GM21381 (cell line): ENCODE results near the gene CMC2.

ENCODE experiments used
- ATAC-seq: cut with Tn5 transposase; IDR thresholded peaks from one replicate; pipeline ENCODE4 v1.9.1; 2021; ENCODE audit warnings: mild to moderate bottlenecking, moderate library complexity; ENCODE audit not compliant: unreplicated experiment

Gene CMC2

DNA sequence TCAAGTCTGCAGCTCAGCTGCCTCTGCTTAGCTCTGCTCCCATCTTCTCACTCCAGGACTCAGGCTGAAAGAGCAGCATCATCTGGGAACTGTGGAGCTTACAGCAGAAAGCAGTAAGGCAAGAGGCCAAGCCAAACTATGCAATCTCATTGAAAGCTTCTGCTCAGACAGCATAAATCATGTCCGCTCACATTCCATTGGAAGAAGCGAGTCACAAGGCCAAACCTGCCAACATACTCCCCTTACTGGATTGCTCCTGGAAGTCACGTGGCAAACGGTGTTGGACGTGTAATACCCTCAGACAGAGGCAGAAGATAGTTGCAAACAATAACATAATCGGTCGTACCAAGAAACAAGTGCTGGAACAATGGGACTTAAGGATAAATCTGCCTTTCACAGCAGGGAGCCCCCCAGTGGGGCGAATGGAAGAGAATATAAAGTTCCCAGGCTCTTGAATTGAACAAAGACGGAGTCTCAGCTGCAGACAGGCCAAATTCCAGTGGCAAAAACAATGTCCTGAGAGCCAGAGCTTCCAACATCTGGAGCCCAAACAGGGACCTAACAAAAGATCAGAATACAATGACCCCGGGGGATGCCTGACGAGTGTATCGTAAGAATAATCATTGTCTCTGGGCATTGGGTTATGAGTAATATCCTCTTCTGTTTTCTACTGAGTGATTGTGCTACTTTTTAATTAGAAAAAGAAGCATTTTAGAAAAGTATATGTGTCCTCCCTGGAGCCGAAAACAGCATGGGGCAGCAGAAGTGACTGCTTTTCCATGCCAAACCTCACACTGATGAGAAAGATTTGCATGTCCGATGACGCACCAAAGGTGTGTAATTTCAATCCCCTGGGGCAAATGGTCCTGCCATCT lies 68.4 kb downstream of the CMC2 start:
- no peak for ATAC-seq

DNA sequence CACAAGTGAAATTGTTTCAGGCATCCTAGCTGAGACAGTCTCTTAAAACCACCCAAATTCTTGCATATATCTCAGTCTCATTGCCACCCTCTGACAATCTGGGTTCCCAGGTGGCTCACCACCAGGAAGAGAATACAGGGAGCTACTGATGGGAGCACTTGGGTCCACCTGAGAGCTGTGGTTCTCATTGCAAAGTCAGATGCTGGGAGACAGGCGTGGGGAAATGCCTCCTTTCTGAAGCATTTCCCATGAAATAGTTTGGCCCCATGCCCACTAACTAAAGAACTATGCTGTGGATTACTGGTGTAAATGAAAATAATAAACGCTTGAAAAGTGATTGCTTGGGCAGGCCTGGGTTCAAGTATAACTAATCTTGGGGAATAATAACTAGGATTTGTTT lies 70.3 kb downstream of the CMC2 start:
- ATAC-seq, result no peak

DNA sequence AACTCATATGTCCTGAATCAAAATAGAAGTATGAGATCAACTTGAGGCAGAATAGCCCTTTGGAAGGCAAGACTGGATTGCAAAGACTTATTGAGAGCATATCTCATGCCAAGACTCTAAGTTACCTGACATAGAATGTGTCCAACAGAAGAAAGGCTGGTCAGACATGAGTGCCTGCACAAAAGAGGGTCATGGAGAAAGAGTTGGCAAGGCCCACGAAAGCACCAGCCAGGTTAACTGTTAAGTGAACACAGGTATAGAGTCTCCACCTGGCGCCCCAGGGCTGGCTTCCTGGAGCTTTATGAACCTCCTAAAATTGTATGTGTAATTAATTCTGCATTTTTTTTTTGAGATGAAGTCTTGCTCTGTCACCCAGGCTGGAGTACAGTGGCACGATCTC lies 71.0 kb downstream of the CMC2 start:
- ATAC-seq, result no peak

DNA sequence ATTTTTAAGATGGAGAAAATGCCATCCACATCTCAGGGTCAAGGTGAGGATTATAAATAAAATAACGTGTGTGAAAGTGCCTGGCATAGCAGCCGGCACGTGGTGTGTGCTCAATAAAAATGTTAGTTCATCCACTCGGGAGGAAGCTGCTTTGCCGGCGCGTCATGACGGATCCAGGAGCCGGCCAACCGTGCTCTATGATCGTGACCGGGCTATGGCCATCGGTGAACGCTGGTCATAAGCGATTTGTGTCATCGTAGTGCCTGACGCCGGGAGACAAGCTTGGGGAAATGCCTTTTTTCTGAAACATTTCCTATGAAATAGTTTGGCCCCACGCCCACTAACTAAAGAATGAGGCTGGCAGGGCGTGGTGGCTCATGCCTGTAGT lies 74.0 kb downstream of the CMC2 start:
- no peak for ATAC-seq

DNA sequence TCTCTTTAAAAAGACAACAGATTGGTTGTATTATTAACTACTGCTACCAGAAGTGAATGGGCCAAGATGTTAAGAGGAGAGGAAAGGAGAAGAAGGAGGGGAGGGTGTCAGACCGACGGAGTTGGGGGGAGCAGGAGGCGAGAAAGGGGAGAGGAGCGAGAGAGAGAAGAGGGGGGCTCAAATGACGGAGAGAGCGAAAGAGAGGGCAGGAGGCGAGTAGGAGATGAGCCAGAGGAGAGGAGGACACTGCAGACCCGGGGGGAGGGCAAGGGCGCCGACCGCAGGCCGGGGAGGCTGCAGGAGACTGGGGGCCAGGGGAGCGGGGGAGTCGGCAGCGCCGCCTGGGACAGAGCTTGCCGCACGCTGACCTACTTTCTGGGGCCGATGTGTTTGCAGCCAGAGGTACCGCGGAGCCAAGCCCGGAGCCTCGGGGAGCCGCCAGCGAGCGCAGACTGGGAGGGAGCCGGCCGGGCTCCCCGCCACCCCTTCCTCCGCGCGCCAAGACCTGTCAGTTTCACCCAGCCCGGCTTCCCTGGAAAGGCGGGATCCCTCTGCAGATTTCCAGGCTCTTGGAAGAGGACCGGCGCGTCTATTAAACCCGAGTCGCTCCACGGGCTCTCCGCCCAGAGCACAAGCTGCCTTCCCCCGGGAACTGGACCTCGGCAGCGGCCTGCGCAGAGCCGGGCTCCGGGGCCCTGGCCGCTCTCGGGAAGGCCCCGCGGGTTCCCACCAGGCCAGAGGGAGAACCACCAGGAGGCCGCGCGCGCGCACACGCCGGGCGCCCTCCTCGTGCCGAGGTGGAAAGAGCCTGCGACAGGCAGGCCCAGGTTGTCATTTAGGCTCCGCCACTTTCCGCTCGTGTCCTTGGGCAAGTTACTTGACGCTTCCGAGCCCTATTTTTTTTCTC lies 74.6 kb downstream of the CMC2 start:
- ATAC-seq, result no peak

DNA sequence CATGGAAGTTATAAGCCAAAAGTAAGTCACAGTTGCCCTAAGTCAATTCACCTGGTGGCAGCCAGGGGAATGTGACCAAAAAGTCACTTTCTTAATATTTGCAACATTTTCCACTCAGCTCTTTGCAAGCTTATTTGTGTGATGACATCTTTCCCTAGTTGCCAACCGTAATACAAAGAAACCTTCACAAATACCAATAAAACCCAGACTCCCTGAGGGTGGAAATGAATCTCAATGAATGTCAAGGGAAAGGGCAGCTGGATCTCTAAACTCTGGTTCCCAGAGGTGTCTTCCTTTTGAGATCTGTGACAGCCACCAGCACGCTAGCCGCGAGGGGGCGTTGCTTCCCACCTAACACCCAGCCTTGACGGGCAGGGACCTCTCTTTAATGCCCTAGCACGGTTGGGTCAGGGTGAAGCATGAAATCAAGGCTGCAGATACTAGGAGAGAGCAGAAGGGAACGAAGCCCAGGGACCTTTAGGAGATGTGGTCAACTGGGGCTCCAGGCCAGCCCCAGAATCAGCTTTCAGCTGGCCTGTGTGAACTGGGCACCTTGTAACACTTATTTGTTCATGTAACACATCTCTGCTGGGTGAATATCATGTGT lies 82.2 kb downstream of the CMC2 start:
- ATAC-seq, result no peak

DNA sequence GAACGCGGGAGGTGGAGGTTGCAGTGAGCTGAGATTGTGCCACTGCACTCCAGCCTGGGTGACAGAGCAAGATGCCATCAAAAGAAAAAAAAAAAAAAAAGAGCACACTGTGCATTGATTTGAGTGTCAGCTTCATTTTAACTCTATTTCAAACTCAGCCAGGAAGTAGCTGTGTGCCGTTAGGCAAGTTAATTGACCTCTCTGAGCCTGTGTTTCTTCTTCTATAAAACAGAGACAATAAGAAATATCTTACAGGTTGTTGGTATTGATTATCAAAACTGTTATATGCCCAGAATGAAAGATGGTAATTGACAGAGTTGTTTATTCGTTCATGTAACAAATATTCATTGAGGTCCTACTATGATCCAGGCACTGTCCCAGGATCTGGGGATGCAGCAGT lies 83.3 kb downstream of the CMC2 start:
- ATAC-seq, result no peak
